Stimulated activated CD8-positive, alpha-beta memory T cell treated with anti-CD3 and anti-CD28 coated beads, Interleukin-15, amount 100 ng/mL, for 48 hours (primary cell): ENCODE data around the gene SBSN.

Experiments
- DNase-seq, 2 donors: peaks; one replicate each; pipeline ENCODE4 v3.0.0-alpha.2; 2020; ENCODE audit warnings: low read depth in 2 of 2

Gene SBSN

DNA sequence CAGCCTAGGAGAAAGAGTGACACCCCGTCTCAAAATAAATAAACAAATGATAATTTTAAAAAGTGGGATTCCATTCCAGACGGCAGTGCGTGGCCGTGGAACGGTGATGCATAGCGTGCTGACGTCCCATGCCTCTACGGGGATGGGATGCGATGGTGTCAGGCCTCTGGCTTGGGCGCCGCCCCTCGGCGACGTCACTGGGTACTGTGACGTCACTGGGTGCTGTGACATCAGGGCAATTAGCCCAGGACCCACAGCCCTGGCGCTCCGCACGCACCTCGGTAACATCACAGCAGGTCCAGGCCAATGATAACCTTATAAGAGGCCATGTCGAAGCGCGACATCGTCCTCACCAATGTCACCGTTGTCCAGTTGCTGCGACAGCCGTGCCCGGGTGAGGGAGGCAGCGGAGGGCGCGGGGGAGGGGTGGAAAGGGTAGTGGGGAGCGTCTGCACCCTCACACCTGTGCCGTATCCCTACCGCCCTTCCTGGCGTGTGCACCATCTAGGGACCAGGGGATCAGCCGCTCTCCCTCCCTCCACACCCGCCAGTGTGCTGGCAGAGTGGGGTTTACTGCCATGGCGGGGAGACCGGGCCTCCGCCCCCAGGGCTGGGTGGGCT is 5.2 kb upstream of the SBSN start, which contains the start of gene GAPDHS:
Gene GAPDHS, plus strand, starts transcription at position 256 of the 621 bp plus-strand sequence. Its CDS starts 72 bp downstream, at position 328.
- DNase-seq, result no peak

DNA sequence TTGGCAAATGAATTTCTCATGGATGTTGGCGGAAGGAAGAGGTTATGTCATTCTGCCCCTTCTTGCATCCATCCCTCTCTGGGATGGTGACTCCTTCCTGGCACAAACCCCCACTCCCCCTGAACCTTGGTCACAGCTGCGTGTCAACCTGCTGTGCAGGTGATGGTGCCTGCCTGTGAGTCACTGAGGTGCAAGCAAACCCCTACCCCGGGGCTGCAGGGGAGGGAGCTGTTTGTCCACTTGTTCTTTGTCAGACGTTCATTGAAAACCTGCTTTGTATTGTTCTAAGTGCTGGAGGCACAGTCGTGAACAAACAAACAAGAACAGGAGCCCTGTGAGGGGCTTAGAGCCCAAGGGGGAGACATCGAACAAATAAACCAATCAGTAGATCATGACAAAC is 3.2 kb upstream of the SBSN start:
- DNase-seq, result no peak

DNA sequence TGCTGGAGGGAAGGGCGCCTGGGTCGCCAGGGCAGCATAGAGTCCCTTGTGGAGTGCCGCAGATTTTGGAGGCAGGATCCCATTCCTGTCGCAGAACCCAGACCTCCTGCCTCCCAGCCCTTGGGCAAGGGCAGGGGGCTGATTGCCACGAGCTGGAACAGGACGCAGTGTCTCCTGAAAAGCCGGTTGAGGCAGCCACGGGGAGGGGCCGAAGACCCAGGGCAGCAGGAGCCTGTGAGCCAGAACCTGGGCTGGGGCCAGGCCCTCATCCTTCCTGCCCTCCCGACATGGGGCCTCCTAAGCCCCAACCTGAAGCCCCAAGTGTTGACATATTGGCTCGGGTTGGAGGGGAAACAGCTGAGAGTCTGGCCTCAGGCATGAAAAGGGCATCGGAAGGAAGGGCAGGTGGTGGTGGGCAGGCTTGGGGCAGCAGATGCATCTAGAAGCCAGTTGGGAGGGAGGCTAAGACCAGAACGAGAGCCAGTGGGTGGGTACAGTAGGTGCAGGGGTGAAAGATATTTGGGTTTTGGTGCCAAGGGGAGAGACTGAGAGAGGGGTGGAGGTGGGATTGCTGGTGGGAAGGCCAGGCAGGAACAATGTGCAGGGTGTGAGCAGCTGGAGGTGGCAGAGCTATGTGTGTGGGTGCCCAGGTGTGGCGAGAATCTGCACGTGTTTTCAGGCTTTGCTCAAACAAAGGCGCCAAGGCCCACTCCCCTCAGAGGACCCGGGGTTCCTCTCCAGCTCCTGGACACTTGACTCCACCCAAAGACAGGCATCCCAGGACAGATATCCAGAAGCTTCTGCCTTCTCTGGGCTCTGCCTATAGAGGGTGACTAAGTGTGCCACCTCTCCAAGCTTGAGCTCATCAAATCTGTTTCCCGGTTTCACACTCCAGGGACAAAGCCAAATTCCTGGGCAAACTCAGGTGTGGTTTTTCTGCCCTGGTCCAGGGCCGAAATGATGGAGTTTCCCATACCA is 1.4 kb upstream of the SBSN start:
- DNase-seq, result no peak

DNA sequence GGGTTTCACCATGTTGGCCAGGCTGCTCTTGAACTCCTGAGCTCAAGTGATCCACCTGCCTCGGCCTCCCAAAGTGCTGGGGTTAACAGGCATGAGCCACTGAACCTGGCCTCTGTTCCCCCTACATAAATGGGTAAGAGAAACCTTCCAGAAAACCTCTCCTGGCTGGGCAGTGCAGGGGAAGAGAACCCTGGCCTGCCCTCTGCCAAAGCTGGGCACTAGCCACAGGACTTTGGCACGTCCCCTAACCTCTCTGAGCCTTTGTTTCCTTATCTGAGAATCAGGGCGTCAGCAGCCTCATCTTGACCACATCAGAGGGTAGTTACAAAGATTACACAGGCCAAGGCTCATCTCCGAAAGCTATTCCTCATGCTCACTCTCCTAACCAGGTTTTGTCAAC is 2.2 kb downstream of the SBSN start:
- no peak for DNase-seq

DNA sequence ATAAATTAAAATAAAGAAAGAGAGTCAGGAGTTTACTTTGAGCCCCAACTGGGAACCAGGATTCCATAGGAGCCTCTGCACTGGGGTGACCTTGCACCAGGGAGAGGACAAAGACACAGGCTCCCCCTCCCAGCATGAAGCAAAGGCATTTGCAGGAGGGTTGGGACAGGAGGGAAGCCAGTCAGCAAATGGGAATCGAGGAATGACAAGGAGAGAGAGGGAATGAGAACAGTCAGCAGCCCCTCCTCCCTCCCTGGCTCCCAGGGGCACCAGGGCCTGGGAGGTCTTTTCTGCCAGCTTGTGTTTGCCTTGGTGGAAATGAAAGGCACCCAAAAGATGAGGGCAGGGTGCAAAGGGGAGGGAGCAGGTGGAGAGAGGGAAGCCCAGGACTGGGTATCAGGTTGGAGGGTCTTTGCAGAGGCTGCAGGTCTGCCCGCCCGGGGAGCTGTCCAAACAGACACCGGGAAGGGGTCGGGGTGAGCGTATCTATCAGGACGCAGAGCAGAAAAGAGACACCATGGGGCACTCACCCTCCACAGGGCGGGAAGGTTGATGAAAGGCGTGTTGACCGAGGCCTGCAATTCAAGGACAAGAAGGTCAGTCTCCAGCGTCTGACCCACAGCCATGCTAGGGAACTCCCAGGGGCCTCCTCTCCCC is 3.8 kb downstream of the SBSN start:
- no peak for DNase-seq

DNA sequence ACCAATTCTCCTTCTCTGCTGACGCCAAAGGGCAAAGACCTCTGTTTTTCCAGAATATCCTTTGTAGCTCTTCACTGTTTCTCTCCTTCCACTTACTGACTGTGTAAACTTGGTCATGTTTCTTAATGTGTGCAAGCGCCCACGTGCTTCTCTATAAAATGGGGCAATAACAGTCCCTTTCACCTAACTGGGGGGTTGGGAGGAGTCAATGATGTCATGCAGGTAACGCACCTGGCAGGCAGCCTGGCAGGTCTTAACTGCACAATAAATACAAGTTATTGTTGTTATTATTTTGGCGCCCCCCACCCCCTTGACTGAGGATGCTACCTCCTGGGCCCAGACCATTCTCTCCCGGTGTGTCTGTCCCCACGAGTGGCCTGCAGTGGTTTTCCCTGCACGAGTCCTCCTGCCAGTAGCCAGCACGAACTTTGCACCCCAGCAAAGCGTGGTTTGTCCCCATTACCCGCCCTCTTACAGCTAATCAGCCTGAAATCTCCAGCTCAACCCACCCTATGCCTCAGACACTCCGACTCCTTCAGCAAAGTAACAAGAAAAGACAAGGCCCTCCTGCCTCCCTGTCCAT is 5.3 kb downstream of the SBSN start:
- DNase-seq, result no peak

DNA sequence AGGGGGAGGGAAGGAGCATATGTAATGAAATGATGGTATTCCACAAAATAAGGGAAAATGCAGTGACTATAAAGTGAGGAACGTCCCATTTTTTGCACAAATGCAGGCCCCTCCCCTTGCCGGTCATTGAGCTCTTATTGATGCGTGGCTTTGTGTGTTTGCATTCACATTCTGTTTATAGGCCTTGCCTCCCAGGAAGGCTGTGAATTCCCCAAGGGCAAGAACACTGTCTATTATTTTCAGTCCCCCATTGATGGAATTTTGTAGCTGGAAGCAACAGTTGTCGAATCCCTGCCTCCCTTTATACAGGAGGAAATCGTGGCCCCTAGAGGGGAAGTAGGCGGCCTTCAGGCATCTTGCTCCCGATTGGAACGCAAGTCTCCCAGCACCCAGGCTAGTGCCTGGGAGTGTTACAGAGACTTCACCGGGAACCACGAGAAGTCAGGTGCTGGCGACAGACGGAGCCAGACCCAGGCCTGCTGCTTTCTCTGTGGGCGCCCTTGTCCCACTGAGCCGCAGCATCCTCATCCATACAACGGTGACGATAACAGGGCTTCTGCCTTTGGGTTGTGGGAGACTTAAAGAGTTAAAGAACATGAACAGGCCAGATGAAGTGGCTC is 6.9 kb downstream of the SBSN start:
- no peak for DNase-seq

DNA sequence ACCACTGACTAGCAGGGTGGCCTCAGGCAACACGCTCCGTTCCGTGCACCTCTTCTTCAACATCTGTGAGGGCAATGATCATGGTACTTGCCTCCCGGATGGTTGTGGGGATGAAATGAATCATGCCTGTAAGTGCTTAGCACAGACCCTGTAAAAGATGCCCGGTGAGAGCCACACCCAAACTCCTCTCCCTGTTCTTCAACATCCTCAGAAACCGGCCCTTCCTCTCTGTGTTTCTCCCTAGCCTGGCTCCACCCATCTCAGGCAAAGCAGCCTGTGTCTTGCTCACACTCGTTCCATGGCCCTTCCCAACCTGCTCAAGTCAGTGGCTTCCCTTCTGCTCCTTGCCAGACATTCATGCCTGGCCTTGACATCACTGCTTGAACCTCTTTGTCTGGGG is 8.8 kb downstream of the SBSN start:
- no peak for DNase-seq

DNA sequence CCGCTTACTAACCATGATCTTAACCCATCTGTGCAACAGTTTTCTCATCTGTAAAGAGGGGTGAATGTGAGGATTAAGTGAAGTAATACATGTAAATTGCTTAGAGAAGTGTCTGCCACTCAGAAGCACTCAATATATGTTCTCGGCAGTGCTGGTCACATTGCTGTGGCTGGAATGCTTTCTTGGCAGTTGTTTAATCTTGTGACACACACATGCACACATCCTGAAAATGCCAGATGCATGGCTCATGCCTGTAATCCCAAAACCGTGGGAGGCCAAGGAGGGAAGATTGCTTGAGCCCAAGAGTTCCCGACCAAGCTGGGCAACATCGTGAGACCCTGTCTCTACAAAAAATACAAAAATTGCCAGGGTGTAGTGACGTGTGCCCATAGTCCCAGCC is 9.8 kb downstream of the SBSN start:
- no peak for DNase-seq

DNA sequence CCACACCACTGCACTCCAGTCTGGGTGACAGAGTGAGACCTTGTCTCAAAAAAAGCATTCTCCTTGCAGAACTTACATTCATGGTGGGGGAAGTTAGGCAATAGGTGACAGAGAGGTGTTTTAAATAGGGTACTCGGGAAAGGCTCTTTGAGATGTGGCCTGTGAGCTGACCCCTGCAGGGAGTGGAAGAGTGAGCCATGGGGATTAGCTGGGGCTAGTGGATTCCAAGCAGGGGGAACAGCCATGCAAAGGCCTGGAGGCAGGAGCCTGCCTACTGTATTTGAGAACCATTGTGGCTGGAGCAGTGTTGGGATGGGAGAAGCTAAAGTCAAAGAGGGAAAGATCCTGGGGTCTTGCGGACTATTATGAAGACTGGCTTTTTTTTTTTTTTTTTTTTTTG is 10.8 kb downstream of the SBSN start:
- no peak for DNase-seq

DNA sequence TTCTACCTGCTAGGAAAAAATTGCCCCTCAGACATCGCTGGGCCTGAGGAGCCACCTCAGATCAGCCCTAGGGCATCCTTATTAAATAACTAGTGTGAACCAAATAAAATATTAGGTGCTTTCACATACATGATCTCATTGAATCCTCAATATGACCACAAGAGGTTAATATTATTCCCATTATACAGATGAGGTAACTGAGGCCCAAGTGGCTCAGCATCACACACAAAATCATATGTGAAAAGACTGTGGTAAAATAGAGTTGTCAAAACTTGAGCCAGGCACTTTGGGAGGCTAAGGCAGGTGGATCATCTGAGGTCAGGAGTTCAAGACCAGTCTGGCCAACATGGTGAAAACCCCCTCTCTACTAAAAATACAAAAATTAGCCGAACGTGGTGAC is 11.8 kb downstream of the SBSN start:
- no peak for DNase-seq

DNA sequence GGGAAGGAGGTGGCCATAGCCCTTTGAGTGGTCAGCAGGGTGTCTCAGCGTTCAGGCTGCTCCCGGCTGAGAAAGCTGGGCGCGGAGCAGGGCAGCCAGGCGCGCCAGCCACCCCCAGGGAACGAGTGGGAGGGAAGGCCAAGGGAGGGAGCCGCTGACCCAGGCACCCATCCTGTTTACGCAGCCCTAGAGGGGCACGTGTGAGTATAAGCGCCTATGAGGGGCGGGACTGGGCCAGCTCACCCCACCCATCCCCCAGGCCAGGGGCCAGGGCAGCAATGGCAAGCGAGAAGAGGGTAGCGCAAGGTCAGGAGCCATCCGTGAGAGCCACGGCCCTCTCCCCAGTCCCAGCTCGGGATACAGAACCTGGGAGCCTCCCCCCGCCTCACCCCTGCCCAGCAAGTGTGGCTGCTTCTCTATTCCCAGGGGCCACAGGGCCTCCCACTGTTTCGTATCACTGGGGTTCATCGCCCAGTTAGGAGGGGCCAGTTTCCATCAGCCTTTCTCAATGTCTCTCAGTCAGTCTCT is 13.8 kb downstream of the SBSN start:
- no peak for DNase-seq

DNA sequence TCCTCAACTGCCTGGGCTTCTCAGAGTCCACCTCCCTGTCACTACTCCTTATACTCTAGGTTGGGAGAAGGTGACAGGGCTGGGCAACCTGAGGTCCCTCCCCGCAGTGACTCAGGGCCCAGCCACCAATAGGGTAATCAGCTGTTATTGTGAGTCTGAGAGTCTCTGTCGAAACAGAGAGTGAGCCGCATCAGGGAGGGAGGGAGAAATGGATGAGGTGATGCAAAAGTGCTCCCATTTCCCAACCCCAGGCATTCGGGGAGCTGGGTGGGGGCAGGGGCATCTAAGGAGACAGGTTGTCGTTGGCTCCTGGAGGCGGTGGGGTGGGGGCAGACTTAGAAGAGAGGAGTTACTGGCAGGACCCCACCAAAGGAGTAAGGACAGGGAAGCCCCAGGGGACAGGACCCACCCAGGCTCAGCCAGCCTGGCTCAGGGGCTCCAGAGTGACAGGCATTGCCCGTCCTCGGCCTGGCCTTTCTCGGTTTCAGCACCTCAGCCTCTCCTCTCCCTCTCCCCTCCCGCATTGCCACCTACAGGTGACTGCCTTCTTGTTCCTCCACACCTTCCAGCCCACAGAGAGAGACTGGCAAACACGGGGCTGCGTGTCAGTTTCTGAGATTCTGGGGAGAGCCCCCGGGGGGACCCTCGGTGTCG is 14.4 kb downstream of the SBSN start, which contains the start of gene DMKN:
Gene DMKN, minus strand, starts transcription at position 22 of the 654 bp plus-strand sequence. CDS start 174 bp downstream, outside the sequence.
- DNase-seq, result no peak

DNA sequence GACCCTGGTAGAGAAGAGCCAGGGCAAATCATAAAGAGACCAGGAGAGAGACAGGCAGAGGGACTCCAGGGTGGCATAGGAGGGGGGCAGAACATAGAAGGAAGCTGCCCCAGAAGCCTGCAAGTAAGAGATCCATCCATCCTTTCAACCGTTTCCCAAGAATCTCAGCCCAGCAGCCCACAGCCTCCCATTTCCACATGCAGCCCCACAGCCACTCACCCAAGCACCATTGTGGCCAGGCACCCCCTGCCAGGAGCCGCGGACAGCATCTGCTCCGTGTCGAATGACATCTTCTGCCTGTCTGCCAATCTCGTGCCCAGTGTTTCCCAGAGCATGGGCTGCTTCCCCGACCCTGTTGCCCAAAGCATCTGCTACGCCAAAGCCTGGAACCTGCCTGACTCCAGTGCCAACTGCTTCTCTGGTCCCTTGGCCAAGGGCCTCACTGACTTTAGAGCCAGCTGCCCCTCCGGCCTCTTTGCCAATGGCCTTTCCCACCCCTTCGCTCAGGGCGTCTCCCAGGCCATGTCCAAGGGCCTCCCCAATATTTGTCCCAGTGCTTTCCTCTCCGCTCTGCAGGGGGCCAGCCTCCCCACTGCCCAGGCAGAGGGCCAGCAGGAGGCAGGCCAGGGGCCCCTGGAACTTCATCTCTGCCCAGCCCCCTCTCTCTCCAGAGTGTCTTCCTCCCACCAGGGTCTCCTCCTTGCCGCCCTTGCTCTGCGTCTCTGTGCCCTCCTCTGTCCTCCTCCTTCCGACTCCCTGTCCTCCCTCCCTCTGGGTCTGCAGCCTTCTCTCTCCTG is 15.1 kb downstream of the SBSN start:
- DNase-seq, result no peak

DNA sequence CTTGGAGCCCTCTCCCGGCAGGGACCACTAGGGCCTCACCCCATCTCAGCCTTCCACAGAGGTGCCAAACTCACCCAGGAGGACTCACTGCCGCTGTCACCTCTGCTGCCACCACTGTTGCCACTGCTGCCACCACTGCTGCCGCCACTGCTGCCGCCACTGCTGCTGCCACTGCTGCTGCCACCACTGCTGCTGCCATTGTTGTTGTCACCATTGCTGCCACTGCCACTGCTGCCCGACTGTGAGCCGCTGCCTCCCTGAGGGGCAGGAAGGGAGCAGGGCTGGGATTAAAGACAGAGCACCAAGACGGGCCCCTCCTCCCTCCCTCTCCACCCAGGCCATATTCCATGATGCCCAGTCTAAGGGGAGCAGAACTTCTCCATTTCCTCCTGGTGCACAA is 16.8 kb downstream of the SBSN start:
- no peak for DNase-seq

DNA sequence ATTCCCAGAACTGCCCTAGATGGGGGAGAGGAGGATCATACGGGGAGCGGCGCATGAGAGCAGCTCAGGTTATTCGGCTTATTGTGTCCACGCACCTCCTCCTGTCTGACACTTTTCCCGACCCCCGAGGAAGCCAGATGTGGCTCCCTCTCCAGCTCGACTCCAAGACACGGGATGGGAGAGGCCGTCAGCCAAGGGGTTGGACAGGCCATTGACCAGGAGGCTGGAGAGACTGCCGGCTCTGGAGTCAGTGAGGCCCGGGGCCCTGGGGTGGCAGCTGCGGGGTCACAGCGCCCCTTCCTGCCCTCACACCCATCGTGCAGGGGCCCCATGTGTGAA is 17.5 kb downstream of the SBSN start:
- DNase-seq, result no peak

DNA sequence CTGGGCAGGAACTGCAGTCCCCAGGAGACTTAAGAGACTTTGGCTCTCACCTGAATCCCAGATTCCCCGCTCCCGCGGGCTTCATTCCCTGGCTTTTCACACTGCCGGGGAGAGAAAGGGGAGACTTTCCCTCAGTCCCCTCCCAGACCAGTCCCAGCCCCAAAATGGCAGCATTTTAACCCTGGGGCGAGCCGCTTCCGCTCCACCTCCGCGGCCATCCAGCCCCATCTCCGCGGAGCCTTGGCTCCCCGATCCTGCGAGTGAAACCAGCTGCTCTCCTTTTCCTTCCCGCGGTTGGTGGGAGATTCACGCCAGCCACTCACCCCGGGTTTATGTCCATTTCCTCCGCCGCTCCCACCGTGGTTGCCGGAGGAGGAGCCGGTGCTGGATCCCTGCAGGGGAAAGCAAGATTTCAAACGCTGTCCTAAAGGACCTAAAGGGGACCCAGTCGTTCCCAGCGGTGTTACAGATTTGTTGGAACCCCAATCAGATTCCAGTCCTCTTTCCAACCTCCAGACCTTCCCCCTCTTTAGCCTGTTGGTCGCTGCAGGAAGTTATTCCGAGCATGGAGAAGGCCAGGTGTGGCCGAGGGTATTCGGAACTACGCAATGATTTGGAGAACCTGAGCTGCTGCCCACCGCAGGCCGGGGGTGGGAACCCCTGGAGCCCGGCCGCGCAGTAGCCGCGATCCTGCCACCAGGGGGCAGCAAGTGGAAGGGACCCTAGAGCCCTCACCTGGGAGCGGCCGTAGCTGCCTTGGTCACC is 18.1 kb downstream of the SBSN start:
- DNase-seq, result peak; percentile 63 to 65

DNA sequence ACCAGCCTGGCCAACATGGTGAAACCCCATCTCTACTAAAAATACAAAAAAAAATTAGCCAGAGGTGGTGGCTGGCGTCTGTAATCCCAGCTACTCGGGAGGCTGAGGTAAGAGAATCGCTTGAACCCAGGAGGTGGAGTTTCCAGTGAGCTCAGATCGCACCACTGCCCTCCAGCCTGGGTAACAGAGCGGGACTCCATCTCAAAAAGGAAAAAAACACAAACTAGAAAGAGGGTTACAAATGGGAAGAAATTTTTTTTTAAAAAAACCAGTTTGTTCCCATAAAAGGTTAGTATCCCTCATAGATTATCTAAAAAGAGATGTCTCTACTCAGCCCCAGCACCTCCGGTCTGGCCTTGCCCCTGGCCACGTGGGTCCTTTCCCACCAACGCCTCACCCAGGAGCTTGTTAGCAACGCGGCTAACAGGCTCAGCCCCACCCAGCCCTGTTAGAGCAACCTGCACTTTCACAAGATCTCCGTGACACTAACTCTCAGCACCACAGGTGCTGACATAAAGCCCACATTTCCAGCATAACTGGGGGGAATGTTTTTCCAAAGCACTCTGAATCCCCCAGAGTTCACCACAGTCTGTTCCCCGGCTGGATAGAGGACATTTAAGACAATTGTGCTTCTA is 19.0 kb downstream of the SBSN start:
- peak in 1 of 2 donors; percentile 14 for DNase-seq

DNA sequence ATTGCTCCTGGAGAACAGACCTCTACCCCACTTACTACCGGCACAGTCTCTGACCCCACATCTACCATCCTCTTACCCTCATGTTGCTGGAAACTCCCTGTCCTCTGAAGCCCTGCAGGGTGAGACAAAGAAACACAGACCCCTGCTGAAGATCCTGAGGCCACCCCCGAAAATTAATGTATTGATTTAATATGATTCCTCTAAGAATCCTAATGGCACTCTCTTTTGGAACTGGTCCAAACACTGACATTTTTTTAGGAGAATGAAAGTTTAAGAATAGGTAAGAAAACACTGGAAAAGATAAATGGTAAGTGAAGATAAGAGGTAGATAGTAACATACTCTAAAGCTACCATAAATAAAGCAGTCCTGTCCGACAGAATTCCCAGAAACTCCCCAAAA is 20.0 kb downstream of the SBSN start:
- no peak for DNase-seq
